Suppressor macrophage treated with lipopolysaccharide for 4 hours (primary cell): ENCODE measurements around the gene GUK1.
A peak's percentile ranks its signal among the peaks of the same experiment; 100 is the strongest.

Source experiments
- DNase-seq: peaks from one replicate; pipeline ENCODE4 v3.0.0-alpha.2; 2020

GUK1 gene

GRCh38 chr1:228136901-228137300, 3.2 kb upstream of the GUK1 start:
- DNase-seq, result no peak

DNA sequence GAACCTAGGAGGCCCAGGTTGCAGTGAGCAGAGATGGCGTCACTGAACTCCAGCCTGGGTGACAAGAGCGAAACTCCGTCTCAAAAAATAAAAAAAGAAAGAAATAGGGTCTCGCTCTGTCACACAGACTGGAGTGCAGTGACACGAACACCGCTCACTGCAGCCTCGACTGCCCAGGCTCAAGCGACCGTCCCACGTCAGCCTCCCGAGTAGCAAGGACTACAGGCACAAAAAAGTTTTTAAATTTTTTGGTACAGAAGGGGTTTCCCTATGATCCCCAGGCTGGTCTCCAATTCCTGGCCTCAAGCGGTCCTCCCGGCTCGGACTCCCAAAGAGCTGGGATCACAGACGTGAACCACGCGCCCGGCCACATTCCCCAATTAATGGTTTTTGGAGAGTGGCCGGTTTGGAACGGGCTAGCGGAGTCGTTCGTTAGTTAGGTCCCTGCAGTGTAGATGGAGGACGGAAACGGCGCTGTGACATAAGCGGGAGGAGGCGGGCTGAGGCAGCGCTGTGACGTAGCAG, 611 bp upstream of the GUK1 start:
- DNase-seq, result no peak

DNA sequence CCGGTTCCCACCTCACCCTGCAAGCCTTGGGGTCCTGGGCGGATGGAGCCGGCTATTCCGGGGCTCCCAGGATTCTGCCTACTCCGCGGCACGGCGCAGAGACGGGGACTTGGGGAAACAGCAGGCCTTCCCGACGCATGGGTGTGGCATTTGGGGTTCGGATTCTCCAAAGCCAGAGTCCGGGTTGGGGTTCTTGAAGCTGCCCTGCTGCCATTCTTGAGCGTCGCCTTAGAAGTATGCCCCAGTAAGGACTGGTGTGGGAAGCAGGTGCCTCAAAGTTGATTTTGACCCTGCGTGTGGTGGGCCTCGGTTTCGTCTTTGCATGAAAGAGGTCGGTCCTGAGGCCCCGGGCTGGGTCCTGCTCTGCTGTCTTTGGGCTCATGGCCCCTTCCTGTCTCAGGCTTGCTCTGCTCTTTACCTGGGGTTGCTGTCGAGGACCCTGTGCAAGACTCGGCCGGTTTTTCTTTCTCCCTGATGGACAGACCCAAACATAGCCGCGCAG, 696 bp downstream of the GUK1 start:
- DNase-seq, result peak; percentile 8

- peak; percentile 62 for DNase-seq
Observed at GRCh38 chr1:228141226-228142044, 1.4 kb downstream of the GUK1 start.

- no peak for DNase-seq
Observed at GRCh38 chr1:228142155-228142691, 2.1 kb downstream of the GUK1 start.

DNA sequence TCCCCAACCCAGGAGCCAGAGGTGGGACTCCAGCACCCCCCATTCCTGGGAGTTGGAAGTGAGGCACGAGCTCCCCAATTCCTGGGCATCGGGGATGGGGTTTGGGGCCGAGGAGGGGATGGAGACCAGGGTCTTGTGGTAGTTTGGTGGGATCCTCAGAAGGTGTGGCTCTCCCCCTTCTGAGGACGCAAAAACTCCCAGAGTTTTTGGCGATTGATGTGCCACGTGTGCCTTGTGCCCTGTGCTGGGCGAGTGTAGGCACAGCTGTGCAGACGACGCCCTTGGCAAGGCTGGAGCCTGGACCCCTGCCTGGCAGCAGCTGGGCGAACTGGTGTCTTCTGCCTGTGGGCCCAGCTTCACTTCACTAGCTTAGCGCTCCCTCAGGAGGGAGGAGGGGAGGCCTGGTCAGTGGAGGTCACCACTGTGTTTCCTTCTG, 2.6 kb downstream of the GUK1 start:
- DNase-seq, result no peak

- no peak for DNase-seq
Observed at GRCh38 chr1:228143480-228144192, 3.6 kb downstream of the GUK1 start.

GRCh38 chr1:228144193-228144992, 4.3 kb downstream of the GUK1 start:
- DNase-seq, result no peak

DNA sequence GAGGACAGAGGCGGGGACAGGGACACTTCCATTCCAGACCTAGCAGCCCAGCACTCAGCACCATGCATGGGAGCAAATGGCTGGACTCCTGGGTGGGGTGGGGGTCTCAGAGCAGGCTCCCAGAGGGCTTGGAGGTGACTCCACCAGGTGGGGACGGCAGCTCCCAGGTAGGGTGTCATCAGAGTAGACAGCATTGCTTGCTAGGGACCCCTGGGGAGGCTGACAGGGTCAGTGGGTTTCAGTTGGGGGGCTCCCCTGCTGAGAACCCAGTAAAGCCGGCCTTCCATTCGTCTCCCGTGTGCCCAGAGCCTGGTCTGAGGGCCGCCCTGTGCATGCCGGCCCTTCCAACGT, 4.9 kb downstream of the GUK1 start:
- DNase-seq, result no peak

DNA sequence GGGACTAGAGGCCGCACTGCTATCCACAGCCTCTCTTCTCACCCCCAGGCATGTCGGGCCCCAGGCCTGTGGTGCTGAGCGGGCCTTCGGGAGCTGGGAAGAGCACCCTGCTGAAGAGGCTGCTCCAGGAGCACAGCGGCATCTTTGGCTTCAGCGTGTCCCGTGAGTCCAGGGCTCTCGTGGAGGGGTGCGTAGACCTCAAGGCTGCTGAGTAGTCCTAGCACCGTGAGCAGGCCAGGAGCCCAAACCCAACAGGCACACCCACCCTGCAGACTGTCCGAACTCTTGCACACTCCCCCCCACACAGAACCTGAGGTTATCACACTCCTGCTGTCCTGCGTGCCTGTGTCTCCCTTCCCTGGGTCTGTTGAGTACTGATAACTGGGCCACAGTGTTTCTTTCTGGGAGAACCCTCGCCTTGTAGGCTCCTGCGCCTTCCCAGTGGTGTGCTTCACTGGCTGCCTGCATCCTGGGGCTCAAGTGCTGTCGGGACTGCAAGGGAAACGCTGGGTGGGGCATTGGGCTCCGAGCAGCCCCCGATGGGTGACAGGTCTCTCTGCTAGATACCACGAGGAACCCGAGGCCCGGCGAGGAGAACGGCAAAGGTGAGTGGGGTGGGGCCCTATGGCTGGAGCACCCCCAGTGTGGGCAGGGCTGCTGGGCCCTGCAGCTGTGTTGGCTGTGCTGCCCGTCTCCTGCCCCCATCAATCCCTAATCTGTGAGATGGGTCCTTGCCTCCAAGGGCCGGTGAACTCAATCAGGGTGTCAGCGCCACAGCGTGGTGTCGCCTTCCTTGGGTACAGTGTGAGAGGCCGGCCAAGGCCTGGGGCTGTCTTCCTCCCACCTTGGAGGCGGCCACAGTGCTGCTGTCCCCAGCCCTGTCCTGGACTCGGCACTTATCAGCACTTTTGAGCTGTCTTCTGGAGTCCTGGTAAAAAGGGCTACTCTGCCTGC, 5.7 kb downstream of the GUK1 start:
- no peak for DNase-seq

GRCh38 chr1:228146417-228147150, 6.5 kb downstream of the GUK1 start:
- DNase-seq, result no peak

DNA sequence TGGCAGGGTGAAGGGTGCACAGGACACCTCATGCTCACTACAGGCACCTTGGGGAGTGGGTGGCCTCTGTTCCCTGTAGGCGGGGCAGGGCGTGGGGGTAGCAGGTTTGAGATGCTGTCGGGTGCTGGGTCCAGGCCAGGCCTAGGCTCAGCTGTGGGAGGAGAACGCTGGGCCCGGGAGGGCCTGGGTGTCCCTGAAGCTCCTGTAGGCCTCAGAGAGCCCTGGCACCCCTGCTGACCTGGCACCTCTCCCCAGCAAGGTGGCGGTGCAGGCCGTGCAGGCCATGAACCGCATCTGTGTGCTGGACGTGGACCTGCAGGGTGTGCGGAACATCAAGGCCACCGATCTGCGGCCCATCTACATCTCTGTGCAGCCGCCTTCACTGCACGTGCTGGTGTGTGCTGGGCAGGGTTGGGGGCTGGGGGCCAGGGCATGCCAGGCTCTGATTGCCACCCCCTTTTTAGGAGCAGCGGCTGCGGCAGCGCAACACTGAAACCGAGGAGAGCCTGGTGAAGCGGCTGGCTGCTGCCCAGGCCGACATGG, 7.1 kb downstream of the GUK1 start:
- no peak for DNase-seq

DNA sequence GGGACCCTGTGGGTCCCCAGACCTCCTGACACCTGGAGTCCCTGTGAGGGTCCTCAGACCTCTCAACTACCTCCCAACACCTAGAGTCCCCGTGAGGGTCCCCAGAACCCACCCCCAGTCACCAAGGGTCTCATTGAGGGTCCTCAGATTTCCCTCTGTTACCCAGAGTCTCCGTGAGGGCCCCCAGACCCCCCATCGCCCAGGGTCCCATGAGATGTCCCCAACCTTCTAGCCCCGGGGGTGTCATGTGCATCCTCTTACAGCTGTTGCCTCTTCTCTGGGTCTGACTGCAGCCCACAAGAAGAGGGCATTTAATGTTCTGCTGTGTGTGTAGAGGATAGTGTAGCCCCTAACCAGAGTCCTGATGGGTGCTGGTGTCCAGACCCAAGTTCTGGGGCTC, 7.7 kb downstream of the GUK1 start:
- no peak for DNase-seq

GRCh38 chr1:228148196-228148861, 8.2 kb downstream of the GUK1 start:
- DNase-seq, result no peak

DNA sequence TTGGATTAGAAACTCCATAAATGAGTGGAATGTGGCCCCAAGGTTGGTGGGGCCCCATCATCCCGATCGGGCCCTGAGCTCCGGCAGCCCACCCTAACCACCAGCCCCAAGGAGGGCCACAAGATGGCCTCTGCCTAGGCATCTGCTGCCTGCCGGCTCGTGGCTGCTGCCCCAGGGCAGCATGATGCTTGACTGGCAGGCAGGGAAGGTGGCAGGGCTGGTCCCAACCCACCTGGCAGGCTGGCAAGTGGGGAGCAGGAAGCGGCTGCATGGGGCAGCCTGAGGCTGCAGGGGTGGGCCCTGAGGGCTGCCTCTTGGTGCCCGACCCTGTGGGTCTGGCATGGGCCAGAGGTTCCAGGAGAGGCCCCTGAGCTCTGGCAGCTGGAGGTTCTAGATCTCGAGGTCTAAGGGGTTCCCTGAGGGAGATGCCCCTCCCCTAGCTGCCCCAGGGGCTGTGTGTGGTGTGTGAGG, 8.9 kb downstream of the GUK1 start:
- DNase-seq, result no peak

DNA sequence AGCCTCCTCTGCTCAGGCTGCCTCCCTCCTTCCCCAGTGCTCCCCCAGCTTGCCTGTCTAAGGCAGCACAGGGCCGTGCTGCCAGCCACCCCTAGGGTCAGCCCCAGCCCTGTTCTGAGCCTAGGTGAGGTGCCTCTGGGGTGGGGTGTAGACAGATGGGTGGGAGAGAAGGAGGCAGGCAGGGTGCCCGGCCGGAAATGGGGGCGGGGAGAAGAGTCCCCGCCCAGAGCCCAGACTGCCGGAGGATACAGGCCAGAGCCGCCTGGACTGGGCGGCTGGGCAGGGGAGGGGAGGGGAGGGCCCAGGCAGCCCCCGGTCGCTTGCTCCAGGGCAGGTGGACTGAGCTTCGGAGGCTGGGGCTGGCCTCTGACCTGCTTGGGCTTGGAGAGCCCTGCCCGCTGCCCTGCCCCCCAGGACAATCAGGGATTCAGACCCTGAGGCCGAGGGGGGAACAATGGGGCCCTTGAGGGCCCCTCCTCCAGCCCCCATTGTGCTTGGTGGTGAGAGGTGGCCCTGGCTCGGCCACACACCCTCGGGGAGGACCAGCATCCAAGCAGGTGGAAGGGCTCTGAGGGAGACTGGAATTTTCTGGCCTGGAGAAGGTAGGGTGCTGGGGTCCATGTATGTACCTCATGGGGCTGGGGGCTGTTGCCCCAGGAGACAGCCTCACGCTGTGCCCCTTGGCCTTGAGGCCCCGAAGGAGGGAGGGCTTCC, 9.5 kb downstream of the GUK1 start, which contains the start of gene GJC2:
GJC2 (plus strand) TSS at position 525 of the 714 bp plus-strand sequence. CDS start 7,829 bp downstream, outside the sequence.
- no peak for DNase-seq

DNA sequence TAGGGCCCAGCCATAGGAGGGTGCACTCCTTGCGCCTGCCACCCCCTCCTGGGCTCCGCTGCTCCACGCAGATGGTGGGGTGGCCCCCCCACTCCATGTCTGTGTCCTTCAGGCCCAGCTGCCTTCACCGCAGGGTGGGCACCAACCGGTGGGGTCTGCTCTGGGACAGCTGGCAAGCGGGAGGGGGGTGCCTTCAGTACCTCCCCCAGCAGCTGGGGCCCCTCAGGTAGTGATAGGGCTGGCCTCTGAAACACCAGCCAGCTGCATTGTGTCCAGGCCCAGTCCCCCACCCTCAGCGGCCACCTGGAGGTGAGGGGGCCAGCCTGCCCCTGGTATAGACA, 10.0 kb downstream of the GUK1 start:
- no peak for DNase-seq

GRCh38 chr1:228150461-228151179, 10.5 kb downstream of the GUK1 start:
- no peak for DNase-seq
